ENCODE data around the gene FLII.

Gene FLII

DNA sequence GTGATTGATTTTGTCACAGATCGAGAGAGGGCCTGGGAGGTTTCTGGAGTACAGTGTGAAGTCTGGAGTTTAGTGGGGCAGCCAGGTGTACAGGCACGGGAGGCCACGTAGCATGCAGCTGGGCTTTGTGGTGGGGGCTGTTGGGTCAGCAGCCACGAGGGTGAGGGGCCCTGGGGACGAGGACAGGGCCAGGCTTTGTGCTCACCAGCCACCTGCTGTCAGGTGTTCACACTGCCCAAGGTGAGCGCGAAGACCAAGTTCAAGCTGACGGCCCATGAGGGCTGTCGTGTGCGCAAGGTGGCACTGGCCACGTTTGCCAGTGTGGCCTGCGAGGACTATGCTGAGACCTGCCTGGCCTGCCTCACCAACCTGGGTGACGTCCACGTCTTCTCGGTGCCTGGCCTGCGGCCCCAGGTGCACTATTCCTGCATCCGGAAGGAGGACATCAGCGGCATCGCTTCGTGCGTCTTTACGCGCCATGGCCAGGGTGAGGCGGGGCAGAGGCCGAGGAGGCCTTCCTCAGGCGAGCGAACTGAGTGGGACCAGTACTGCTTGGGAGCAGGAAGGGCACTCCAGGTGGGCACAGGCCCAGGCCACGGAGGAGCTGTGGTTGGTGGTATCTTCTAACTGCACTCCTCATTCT, 17.2 kb downstream of the FLII start:
- no peak for DNase-seq

DNA sequence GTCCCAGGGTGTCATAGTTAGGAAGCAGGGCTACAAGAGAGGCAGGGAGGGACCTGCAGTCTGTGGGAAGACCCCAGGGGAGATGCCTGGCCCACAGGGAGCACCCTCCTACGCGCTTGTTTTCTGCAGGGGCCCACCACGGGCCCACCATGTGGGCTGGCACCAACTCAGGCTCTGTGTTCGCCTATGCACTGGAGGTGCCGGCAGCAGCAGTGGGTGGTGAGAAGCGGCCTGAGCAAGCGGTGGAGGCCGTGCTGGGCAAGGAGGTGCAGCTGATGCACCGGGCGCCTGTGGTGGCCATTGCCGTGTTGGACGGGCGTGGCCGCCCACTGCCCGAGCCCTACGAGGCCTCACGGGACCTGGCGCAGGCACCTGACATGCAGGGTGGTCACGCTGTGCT, 18.1 kb downstream of the FLII start:
- no peak for DNase-seq

DNA sequence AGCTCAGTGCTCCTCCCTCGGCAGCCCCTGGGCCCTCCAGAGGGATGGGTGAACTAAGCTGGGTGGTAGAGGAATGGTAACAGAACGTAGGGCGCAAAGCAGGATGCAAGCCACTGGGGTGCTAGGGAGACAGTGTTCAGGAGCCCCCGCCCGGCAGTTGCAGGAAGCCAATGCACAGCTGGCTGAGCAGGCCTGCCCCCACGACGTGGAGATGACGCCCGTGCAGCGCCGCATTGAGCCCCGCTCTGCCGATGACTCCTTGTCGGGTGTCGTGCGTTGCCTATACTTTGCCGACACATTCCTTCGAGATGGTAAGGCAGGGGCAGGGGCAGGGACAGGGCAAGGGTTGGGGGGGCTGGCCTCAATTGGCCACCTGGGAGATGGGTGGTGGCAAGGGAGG, 20.2 kb downstream of the FLII start:
- no peak for DNase-seq

DNA sequence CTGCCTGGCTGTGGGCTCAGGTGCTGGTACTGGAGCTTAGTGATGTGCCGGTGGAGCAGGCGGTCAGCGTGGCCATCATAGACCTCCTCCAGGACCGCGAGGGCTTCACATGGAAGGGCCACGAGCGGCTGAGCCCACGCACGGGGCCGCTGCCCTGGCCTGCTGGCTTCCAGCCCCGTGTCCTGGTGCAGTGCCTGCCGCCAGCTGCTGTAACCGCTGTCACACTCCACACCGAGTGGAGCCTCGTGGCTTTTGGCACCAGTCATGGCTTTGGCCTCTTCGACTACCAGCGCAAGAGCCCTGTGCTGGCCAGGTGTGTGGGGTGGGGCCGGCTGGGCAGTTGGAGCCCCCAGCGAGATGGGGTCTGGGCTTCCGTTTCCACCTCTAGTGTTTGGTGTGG, 21.1 kb downstream of the FLII start:
- no peak for DNase-seq

DNA sequence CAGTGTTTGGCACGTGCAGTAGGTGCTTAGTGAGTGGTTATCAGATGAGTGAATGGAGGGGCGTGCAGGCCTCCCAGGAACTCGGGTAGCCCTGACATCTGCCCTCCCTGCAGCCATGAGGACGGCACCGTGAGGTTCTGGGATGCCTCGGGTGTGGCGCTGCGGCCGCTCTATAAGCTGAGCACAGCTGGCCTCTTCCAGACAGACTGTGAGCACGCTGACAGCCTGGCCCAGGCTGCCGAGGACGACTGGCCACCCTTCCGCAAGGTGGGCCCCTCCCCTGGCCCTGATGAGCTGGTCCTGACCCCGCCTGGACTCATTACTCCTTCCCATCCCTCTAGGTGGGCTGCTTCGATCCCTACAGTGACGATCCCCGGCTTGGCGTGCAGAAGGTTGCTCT, 22.0 kb downstream of the FLII start:
- no peak for DNase-seq

DNA sequence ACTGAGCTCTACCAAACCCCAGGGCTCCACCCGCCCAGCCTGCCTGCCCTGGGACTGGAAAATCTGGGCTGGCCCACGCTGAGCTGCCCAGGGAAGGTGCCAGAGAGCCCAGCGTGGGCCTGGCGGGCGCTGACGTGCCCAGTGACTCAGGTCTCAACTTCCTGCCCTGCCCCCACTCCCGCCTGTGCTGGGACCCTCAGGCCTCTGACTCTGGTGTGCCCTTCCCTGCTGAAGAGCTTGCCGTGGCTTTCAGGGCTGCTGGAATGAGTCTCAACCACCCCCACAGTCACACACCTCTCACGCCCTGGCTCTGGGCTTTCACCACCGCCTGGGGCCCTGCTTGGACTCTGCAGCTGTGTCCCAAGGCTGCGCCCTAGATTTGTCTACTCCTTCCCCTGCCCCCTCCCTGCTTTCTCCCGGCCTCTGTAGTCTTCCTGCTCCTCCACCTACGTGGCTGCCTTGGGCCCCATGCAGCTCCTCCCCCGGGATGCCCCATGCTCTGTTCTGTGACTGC, 22.7 kb downstream of the FLII start:
- DNase-seq, result no peak

DNA sequence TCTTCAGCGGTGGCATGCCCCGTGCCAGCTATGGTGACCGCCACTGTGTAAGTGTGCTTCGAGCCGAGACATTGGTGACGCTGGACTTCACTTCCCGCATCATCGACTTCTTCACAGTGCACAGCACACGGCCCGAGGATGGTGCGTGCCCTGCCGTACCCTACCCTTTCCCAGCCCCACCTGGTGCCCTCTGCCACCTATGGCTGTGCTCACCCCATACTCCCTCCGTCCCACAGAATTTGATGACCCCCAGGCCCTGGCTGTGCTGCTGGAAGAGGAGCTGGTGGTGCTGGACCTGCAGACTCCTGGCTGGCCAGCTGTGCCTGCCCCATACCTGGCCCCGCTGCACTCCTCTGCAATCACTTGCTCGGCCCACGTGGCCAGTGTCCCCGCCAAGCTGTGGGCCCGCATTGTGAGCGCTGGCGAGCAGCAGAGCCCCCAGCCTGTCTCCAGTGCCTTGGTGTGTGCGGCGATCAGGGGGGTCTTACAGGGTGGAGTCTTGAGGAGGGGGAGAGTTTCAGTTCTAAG, 23.6 kb downstream of the FLII start:
- DNase-seq, result no peak

DNA sequence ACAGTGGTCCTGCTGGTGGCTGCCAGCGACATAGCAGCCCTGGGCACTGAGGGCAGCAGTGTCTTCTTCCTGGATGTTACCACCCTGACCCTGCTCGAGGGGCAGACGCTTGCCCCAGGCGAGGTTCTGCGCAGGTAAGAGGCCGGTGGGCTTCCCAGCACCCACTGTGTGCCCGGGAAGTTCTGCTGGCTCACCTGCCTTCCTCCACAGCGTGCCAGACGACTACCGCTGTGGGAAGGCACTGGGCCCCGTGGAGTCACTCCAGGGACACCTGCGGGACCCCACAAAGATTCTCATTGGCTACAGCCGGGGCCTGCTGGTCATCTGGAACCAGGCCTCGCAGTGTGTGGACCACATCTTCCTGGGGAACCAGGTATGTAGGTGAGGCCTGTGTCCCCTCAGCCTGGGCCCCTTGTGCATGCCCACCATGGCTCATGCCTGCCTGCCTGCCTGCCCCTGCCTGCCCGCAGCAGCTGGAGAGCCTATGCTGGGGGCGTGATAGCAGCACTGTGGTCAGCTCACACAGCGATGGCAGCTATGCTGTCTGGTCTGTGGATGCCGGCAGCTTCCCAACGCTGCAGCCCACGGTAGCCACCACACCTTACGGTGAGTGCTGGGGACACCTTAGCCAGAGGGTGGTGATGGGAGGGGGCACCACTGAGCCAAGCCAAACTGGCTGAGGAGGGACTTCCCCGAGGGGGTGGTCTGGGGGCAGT, 24.6 kb downstream of the FLII start:
- DNase-seq, result no peak

DNA sequence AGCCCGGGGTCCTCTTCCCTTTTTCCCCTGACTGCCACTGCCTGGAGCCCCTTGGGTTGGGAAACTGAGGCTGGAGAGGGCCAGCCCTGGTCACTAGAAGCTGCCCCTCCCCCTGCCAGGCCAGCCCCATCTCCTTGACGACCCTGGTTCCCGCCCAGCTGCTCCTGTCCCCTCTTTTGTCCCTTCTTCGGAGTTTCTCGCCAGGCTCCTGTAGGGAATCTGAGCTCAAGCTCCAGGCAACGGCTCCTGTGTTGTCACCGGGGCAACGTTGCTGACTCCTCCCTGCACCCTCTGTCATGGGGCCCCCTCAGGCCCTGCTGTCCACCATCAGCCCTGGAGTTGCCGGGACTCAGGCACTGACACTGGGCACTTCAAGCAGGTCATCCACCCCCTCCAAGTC, 27.4 kb downstream of the FLII start:
- DNase-seq, result no peak

DNA sequence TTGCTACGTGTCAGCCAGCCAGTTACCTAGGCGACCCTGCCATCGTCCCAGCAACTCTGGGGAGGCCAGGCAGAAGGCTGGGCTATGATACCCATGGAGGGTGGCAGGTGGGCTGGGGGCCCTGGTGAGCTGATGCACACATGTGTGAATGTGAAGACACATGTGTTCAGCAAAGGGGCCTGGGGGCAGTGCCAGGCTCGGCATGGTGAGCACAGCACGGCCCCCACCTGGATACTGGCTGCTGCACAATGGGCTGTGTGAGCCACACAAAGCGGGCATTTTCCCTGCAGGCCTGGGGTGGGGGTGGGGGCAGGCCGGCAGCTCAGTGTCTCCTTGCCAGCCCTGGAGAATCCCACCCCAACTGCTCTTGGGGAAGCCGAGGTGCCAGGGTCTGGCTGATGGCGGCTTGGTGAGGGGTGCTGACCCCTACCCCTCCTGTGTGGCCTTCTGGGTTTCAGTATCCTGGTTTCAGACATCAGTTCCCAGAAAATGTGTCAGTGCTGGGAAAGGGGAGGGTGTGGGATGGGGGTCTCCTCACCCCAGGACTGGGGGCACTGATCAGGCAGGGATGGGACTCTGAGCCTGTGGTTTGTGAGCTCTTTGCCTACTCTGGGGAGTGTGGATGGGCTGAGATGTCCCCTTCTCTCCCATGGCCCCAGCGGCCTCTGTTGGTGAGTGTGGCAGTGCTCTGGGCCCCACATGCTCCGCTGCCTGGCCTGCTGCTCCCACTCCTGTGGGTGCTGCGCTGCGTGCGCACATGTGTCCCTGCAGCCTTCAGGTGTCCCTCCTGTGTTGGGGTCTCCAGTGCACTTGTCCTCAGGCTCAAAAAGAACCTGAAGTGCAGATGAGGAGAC, 28.0 kb downstream of the FLII start:
- no peak for DNase-seq

DNA sequence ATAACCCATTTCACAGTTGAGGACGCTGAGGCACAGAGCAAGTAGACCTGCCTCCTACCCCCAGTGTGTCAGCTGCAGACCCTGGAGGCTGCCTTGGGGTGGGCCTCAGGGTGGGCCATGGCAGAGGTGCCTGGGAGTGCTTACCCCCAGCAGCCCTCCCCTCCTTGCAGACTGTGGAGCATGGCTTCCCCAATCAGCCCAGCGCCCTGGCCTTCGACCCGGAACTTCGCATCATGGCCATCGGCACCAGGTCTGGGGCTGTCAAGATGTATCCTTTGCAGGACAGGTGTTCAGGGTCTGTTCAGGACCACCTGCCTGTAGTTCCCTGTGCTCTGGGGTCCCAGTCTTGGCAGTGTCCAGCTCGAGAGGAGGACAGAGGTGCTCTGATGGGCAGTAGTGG, 28.8 kb downstream of the FLII start:
- no peak for DNase-seq

DNA sequence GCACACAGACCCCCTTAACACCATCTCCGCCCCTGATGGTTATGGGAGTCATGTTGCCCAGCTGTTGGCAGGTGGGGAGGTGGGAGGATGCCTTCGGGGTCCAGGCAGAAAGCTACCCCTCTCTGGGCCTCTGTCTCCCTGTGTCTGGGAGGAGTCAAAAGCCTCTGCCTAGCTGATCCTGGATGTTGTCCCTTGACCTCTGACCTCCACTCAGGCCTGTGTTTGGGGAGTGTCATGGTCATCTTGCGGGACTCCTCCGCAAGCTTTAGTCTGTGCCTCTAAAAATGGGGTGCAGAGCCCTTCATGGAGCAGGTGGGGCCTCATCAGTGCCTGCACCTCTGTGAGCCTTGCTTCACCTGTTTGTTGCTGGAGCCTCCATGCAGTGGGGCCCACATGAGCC, 29.3 kb downstream of the FLII start:
- no peak for DNase-seq

DNA sequence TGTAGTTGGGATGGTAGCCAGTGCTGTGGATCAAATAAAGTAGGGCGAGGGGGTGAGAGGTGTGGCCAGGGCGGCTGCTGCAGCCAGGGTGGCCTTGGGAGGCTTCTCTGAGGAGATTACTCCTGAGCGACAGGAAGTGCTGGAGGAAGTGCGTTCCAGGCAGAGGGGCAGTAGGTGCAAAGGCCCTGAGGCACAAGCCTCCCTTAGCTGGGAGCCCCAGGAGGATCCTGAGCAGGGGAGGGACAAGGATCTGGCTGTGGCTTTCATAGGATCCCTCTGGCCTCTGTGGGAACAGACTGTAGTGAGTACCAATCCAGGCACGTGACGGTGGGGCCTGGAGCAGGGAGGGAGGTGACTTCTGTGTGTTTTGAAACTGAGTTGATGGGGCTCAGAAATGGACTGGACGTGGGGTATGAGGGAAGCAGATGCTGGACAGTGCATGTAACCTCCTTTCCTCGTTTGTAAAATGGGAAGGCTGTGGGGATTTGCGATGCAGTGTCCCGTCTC, 30.3 kb downstream of the FLII start:
- no peak for DNase-seq

DNA sequence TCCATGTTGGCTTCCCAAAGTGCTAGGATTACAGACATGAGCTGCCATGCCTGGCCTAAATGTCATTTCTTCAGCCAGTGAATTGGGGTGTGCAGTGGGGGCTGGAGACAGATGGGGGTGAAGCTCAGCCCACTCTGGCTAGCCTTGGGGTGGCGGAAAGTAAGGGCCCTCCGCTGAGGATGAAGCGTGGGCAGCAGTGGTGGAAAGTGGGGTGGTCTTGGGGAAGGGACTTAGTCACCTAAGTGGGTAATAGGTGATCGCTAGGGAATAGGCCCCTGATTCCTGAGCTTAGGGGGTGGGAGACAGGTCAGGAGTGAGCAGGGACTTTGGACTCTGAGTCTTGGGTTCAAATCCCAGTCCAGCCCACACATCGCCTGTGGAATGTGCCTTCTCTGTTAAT, 30.9 kb downstream of the FLII start:
- no peak for DNase-seq

DNA sequence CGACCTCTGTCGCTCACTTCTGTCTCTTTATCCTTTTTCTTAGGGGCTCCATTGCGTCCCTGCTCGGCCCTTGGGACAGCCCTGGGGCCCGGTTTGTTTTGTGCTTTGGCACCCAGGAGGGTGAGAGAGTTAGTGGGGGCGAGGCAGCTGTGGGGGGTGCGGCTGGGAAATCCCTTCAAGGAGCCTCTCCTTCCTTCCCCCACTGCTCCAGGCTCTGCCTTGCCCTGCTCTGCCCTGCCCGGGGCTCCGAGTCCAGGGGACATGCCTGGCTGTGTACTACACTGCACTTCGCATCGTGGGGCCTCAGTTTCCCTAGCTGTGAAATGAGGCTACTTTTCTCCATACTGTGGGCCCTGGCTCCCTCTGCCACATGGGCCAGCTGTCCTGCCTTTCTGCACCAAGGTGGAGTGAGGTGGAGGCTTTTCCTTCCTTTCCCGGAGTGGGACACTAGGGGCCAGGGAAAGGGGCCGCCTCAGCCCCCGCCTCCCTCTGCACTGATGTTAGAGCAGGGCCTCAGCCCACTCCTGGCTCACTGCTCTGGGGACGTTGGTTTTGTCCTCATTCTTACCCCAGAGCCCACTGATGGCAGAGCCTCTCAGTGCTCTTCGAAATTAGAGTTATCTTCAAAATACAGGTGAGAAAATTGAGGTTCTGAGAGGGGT, 32.1 kb downstream of the FLII start:
- no peak for DNase-seq

DNA sequence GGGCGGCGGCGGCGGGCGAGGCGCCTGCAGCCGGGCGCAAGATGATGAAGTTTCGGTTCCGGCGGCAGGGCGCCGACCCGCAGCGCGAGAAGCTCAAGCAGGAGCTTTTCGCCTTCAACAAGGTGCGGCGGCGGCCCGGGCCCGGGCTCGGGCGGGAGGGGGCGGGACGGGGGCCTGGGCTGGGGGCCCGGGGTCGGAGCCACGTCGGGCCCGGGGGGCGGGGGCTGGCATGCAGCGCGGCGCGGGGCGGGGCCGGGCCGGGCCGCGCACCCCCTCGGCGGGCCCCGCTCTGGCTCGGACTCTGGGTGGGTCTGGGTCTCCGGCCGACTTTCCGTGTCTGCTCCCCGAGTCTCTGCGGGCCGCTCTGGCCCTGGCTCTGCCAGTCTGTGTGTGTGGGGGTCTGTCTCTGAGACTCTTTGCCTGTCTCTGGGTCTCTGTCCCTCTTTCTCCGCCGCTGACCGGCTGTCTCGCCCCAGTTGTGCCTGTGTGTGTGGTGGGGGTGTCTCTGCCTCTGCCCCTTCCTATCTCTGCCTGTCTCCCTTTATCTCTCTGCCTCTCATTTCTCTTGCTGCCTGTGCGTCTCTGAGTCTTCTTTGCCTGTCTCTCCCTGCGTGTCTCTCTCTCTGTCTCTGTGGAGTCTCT, 32.8 kb downstream of the FLII start:
- no peak for DNase-seq

DNA sequence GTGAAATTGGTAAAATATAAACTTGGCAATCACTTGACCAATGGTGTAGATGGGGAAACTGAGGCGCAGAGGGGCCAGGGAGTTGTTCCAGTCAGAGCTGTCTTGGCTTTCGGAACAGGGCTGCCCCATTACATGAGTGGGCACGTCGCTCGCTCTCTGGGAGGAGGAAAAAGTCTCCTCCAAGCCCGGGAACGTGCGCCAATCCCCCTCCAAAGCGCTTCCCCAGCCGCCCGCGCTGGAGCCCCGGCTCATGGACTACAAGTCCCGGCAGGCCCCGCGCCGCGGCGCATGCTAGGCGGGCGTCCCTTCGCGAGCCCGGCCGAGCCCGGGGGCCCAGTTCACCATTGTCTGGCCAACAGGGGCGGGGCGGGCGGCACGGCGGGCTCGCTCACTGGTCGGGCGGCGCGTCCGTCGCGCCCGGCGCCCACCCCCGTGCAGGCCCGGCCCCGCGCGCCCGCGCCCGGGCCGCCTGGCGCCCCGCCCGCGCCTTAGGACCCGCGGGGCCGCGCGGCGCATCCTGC, 33.4 kb downstream of the FLII start, which contains the start of gene LLGL1:
Gene LLGL1 (plus strand): TSS at position 515 of the 521 bp plus-strand sequence. CDS start 48 bp downstream, outside the sequence.
- peak; percentile 33 for DNase-seq

DNA sequence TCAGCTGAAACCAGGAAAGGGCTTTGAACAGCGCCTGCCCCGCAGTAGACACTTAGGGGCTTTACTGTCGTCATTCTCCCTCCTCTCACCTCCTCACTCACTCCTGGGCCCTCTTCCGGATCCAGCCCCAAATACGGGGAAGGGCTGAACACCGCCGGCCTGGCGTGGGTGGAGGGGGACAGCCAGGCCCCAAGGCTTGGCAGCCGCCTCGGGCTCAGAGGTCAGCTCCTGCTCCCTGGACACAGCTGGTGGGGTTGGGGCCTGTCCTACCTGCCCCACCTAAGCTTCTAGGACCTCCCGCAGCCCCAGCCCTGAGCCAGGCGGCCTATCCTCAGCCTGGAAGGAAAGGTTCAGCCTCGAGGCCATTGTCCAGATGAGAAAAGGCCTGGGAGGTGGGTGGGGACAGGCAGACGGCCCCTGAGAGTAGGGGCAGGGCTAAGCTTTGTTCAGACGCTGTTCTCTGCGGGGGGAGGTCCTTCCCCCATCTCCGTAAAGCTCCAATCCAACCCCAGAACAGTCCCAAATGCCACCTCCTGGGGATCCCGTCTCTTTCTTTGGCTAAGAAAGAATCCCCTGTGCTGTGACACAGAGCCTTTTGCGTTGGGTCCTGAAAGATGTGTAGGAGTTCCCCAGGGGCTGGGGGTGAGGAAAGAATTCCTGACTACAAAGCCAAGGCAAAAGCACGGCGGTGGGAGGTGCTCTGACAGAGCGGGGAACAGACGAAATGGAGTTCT, 34.0 kb downstream of the FLII start:
- no peak for DNase-seq

DNA sequence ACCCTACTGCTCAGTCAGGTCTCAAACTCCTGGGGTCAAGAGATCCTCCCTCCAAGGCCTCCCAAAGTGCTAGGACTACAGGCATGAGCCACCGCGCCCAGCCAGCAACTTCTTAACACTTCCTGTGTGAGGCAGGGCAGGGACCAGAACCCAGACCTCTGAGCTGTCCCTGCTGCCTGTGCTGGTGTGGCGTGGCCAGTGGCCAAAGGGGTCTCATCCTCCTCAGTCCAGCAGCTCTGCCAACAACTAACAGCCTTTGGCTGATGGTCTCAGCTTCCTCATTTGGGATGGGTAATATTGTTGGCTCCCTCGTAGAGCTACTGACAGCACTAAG, 34.5 kb downstream of the FLII start:
- no peak for DNase-seq

DNA sequence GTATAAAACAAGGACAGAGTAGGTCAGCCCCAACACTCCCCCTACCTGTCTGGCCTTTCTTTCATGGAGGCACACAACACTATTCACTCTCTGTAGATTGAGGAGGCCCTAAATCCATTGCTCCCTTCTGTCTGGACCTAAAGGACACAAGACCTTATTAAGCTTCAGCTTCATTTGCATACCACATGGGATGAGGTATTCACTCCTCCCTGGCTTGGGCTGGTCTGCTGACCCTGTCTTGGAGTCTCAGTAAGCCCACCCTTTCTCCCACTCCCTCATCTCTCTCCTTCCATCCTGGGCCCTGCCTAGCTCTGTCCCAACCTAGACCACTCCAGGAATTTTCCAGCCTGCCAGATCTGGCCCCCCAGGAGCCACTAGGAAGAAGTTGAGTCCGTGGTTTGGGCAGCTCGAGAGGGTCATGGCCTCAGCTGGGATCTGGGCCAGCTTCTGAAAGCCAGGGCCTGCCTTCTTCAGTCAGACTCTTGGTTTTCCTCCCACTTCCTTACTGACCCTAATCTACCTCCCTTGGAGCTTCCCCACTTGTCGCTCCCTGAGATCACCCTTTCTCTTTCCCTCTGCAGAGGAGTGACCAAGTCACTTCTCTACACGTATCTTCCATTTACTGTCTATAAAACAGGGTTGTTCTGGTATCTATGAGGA, 39.7 kb downstream of the FLII start:
- no peak for DNase-seq

All from GF-D8 (cell line).